ENCODE measurements around the gene STX2.

GRCh38 chr12:130873106-130873795 lies 34.2 kb upstream of the STX2 start:
- no peak for TF ChIP-seq CTCF (conservative IDR thresholded peaks at IDR 0.05; ENCODE audit: low read length)
- TF ChIP-seq EZH2phosphoT487 (IDR thresholded peaks at IDR 0.05; ENCODE audit: borderline replicate concordance): no peak

Measured in Loucy (cell line).